GM21529 (cell line): Measurements from ENCODE around the gene PDE8B.

Experiments
- ATAC-seq: cut with Tn5 transposase; IDR thresholded peaks from one replicate; pipeline ENCODE4 v1.9.1; 2021; ENCODE audit not compliant: unreplicated experiment

PDE8B gene

GRCh38 chr5:77230727-77231470 lies 20.4 kb downstream of the PDE8B start:
- ATAC-seq = no peak

DNA sequence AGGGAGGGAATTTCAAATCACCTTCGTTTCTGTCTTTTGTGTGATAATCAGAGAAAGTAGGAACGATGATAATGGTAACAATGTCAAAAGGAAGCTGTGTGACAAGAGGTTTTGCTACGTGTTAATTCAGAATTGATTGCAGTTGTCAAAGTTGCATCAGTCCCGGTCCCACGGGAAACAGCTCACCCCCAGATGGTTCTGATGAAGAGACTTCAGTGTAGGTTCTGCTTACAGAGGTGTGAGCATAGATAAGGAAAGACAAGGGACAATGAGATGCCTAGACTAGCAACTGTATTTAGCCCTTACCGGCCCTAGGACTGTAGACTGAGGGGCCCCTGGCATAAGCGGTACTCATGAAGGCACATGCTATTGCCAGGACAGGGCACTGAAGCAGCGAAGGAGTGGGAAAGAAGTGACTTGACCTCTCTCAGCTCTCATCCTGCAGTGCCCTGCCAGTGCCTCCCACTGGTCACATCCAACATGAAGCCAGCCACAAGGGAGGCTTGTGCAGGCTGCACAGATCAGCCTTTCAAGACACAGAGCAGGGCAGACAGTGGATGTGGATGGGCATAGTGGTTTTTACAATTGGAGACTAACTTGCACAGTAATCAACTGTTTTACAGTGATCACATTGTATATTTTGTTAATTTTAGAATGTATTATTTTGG lies 21.1 kb downstream of the PDE8B start:
- ATAC-seq = no peak

DNA sequence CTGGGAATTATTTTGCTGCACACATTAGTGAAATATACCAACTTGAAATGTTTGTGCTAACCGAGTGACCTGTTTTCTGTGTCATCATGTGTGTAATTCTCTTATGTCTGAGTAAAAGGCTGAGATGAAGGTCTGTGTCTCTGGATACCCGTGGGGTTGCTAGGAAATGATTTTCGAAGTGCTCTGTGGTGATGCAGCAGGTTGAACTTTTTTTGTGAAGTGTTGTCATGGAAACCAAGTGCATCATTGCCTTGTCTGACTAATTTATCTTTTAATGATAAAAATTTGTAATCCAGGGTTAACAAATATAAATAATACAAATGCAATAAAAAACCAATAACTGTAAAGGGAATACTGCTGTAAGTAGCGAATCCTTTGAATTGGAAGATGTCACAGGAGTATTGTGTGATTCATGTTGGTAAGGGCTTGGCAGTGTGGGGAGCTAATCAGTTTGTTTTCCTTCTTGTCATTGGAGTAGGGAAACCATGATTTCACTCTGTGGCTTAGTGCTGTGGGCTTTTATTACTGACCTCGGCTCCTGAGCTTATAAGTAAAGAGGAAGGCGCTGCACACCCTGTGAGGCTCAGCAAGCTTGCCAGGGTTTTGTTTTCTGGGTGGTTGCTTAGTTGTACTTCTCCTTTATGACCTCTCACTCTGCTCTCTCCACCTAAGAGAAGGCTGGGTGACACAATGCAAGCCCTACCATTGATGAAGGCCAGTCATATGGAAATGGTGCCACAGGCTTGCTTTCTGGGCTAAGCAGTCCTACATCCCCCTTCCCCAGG lies 22.3 kb downstream of the PDE8B start:
- no peak for ATAC-seq

- no peak for ATAC-seq
Observed at GRCh38 chr5:77235846-77236721, 25.6 kb downstream of the PDE8B start.

DNA sequence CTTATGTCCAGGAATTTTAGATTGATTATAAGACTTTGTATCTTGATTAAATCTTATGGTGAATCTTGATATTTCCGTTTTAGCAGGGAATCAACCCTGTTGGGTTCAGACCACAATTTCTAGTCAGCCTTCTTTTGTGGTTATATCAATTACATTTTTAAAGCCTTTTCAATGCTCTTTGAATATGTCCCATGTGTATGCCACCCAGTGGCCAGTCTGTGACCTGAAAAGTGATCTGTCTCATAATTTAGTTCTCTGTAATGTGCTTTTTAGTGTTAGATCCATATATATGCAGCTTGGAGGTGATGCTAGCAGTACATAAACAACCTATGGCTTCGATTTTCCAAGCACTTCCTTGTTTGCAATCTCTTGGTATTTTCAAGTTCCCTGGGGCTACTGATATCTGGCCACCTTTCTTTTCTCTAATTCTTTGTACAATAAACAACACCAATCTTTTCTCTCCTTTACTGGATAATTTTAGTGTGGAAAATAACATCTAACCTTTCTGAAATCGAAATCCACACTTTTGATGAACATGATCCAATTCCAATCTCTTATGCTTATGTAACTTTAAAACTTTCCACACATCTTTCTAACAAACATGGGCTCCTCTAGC lies 28.8 kb downstream of the PDE8B start:
- ATAC-seq = no peak

- no peak for ATAC-seq
Observed at GRCh38 chr5:77241444-77241843, 31.0 kb downstream of the PDE8B start.

- ATAC-seq = no peak
Observed at GRCh38 chr5:77249475-77249874, 39.0 kb downstream of the PDE8B start.

- no peak for ATAC-seq
Observed at GRCh38 chr5:77250021-77250420, 39.5 kb downstream of the PDE8B start.

GRCh38 chr5:77251921-77252320 lies 41.4 kb downstream of the PDE8B start:
- ATAC-seq = no peak

DNA sequence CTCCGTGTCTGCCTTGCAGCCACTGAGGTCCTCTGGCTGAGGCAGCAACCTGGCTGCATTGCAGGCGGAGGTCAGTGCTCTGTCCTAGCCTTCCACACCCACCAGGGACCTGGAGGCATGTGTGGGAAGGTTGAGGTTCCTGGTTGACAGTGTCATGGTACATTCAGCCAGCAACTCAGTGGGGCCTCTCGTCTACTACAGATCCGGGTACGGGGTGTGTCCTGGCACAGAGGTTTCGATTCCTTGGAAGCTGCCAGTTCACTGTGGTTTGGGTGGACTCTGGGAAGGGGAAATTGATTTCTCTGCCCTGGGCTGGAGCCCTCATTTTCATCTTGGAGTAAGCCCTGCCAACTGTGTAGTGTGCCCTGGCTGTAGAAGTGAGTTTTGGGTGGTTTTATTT lies 45.1 kb downstream of the PDE8B start:
- ATAC-seq = no peak

GRCh38 chr5:77256406-77256805 lies 45.9 kb downstream of the PDE8B start:
- ATAC-seq = no peak

GRCh38 chr5:77258652-77259051 lies 48.2 kb downstream of the PDE8B start:
- no peak for ATAC-seq

GRCh38 chr5:77259476-77259875 lies 49.0 kb downstream of the PDE8B start:
- peak; percentile 55 for ATAC-seq

DNA sequence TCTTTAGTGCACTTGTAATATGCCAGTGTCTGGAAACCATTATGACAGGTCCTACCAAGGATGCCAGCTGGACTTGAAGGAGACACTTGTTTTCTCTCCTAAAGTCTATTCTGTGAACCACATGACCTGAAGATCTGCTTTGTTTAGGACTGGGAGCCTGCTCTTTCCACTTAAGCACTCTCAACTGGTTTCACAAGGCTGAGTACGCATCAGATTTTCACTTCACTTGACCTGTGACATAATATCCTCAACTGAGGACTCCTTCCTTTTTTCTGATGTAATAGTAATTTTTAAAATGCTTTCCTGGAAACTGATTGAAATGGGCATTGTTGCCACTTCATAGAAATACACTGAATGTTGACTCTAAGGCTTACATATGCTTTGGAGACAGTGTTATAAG lies 52.2 kb downstream of the PDE8B start:
- ATAC-seq = no peak

DNA sequence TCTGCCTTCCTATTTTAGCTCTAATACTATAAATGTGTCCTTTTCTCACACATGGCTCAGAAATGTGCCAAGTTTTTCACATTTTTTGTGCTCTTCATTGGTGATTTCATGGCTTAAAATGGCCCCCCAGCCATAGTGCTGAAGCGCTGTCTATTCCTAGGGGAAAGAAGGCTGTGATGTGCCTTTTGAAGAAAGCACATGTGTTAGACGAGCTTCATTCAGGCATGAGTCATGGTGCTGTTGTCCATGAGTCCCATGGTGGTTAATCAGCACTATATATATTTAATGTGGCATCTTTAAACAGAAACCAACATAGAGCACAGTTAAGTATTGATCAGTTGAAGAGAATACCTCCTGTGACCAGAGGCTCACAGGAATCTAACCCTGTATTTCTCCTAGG lies 55.8 kb downstream of the PDE8B start:
- no peak for ATAC-seq

- no peak for ATAC-seq
Observed at GRCh38 chr5:77267496-77267895, 57.0 kb downstream of the PDE8B start.

DNA sequence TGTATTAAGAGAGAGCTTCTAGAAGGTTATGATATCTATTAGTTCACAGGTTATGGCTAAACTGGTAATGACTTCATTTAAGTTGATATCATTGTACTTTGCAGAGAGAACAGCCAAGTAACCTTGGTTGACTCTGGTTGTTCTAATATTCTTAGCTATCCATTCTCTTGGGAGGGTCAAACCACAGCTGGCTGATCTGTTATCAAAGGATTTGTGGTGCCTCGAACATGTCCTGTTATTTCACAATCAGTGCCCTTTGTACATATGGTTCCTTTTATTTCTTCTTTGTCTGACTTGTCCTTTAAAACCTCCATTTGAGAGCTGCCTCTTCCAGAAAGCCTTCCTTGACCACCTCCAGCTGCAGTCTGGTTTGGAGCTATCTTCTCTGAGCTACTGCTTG lies 61.7 kb downstream of the PDE8B start:
- no peak for ATAC-seq

GRCh38 chr5:77277759-77278158 lies 67.3 kb downstream of the PDE8B start:
- ATAC-seq = no peak

DNA sequence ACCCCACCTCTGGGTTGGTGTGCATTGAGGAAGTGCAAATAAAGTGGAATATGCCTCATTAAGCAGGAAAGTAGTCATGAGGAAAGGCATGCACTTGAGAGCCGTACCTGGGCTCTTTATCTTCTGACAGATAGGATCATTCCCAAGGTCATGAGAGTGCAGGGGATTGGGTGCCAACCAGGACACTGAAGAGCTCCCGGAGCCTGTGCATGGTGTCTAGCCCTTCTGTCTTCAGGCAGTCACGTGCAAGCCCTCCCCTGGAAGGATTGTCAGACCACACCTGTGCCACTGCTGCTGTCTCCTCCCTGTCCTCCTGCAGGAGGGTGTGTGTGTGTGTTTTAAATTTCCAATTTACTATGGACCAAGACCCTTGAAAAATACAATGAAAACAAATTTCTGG lies 69.6 kb downstream of the PDE8B start:
- ATAC-seq = no peak

DNA sequence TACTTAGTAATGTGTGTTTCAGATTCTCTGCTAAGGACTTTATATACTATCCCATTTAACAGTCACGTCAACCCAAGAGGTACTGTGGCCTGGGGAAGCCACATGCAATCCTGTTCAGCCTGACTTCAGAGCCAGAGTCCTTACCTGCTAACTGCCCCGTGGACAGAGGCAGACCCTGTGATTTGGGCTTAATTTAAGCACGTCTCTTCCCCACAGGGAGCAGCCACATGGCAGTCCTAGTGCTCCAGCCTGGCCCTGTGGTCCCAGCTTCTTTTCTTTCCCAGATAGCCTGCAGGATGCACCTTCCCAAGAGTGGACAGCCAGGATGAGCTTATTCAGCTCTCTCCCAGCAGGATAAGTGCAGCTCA lies 71.5 kb downstream of the PDE8B start:
- ATAC-seq = no peak
